ENCODE results near the gene INAFM1. TPM values are rescaled to one million over a fixed set of nuclear protein-coding genes. Genes with fewer than 3 reads are reported as not detected.
"Not testable (repeated sequence)": the region's sequence is repeated elsewhere in the genome, so short reads cannot be mapped to it uniquely, and the experiment has no call there.

Gene INAFM1
- total RNA-seq, 4 donors from 2014 or later: 6.0 to 13.6 (median 8.2) TPM

GRCh38 chr19:47260476-47260875 is 14.2 kb upstream of the INAFM1 start:
- WGBS, 2 donors: 94 to 96% methylated on average over 16 to 17 of the region's 17 CpGs
- TF ChIP-seq CTCF (IDR thresholded peaks at IDR 0.05): no peak
- no peak for TF ChIP-seq POLR2A (IDR thresholded peaks at IDR 0.05)
- DNase-seq (ENCODE audit: low spot score in 2 of 2): no peak
- intact Hi-C loops (cut with DNase I; ENCODE audit: low total_unique reads): no loop called here
- H3K4me3 ChIP-seq (ENCODE audit: low read depth, poor library complexity, severe bottlenecking): no peak overlapping the region

GRCh38 chr19:47261946-47262793 is 12.5 kb upstream of the INAFM1 start:
- H3K4me3 ChIP-seq (ENCODE audit: low read depth, poor library complexity, severe bottlenecking); DNase-seq (ENCODE audit: low spot score in 2 of 2); intact Hi-C loops (cut with DNase I; ENCODE audit: low total_unique reads): not testable (repeated sequence)
- WGBS, 2 donors: 87 to 88% methylated on average over 13 to 14 of the region's 14 CpGs

- WGBS, 2 donors: 91 to 93% methylated on average over 19 to 24 of the region's 30 CpGs
- intact Hi-C loops (cut with DNase I; ENCODE audit: low total_unique reads): no loop called here
- no peak overlapping the region for H3K4me3 ChIP-seq (ENCODE audit: low read depth, poor library complexity, severe bottlenecking)
- TF ChIP-seq POLR2A (IDR thresholded peaks at IDR 0.05): no peak
- TF ChIP-seq CTCF (IDR thresholded peaks at IDR 0.05): no peak
- DNase-seq (ENCODE audit: low spot score in 2 of 2): no peak
Observed at GRCh38 chr19:47264629-47265028, 10.1 kb upstream of the INAFM1 start.

GRCh38 chr19:47266401-47266941 is 8.2 kb upstream of the INAFM1 start:
- no peak overlapping the region for H3K4me3 ChIP-seq (ENCODE audit: low read depth, poor library complexity, severe bottlenecking)
- 83 to 92% methylated on average over 21 of the region's 21 CpGs for WGBS, 2 donors
- intact Hi-C loops (cut with DNase I; ENCODE audit: low total_unique reads): no loop called here
- TF ChIP-seq CTCF (IDR thresholded peaks at IDR 0.05) (no peak), POLR2A (IDR thresholded peaks at IDR 0.05) (no peak)
- no peak for DNase-seq (ENCODE audit: low spot score in 2 of 2)

DNA sequence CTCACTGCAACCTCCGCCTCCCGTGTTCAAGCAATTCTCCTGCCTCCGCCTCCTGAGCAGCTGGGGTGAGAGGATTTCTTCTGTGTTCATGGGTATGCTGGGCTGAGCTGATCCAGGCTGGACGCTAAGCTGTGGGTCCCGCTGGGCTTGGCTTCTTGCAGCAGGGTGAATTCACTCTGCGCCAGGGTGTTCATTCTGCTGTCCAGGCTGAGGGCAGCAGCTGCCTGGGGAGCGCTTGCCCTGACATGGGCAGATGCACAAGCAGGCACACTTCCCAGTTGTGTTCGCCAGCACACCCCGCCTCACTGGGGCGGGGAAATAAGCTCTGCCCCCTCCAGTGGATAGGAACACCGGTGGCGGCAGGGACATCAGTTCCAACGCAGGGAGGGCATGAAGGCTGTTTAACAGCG is 7.3 kb upstream of the INAFM1 start:
- TF ChIP-seq POLR2A (IDR thresholded peaks at IDR 0.05) (no peak), CTCF (IDR thresholded peaks at IDR 0.05) (no peak)
- DNase-seq (ENCODE audit: low spot score in 2 of 2): no peak
- H3K4me3 ChIP-seq (ENCODE audit: low read depth, poor library complexity, severe bottlenecking): no peak overlapping the region
- 62 to 65% methylated on average over 14 of the region's 14 CpGs for WGBS, 2 donors
- intact Hi-C loops (cut with DNase I; ENCODE audit: low total_unique reads): no loop called here

DNA sequence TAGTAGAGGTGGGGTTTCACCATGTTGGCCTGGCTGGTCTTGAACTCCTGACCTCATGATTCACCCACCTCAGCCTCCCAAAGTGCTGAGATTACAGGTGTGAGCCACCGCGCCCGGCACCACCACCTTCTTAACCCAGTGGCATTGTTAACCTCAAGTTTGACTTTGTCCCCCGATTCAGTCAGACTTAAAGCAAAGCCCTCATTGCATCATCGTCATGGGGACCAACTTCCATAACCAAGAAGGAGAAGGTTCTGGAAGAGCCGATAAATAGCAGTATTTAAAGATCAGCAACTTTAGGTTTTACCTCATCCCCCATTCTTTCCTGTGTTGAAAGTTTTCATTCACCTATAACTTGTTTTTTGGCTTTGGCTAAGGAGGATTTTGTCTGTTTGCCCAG is 6.7 kb upstream of the INAFM1 start:
- TF ChIP-seq POLR2A (IDR thresholded peaks at IDR 0.05) (no peak), CTCF (IDR thresholded peaks at IDR 0.05) (no peak)
- WGBS, 2 donors: 79 to 86% methylated on average over 6 of the region's 6 CpGs
- intact Hi-C loops (cut with DNase I; ENCODE audit: low total_unique reads): no loop called here
- DNase-seq (ENCODE audit: low spot score in 2 of 2): no peak
- H3K4me3 ChIP-seq (ENCODE audit: low read depth, poor library complexity, severe bottlenecking): no peak overlapping the region

Measured in lower leg skin (tissue), 4 donors.